Neural cell (in vitro differentiated cells): ENCODE measurements around the gene RSPO4. TPM values are rescaled to one million over a fixed set of nuclear protein-coding genes. Genes with fewer than 3 reads are reported as not detected.

Experiments used
- H2AFZ ChIP-seq: fragments of 200-600, 300-800 bp; sonication (generic), shearing (Covaris generic); 2 replicates; pipeline ENCODE4 v1.6.0; 2014; ENCODE audit warnings: low read depth, mild to moderate bottlenecking, antibody characterized with exemption, low read length, moderate library complexity
- H3F3A ChIP-seq: fragments of 200-600 bp; shearing (Covaris generic); 2 replicates; pipeline ENCODE4 v1.6.1; 2016; ENCODE audit warnings: mild to moderate bottlenecking, moderate library complexity, mixed read lengths, antibody characterized with exemption, low read length; ENCODE audit not compliant: insufficient read depth, poor library complexity, severe bottlenecking
- H3K27ac ChIP-seq: fragments of 200-600, 300-800 bp; sonication (generic), shearing (Covaris generic); 2 replicates; pipeline ENCODE4 v1.5.1; 2014; ENCODE audit warnings: mild to moderate bottlenecking, low read length, moderate library complexity
- H3K27me3 ChIP-seq: fragments of 300-800, 200-600 bp; sonication (generic), shearing (Covaris generic); 2 replicates; pipeline ENCODE4 v1.6.0; 2014; ENCODE audit warnings: mild to moderate bottlenecking, low read depth, low read length, moderate library complexity; ENCODE audit not compliant: insufficient read depth
- H3K36me3 ChIP-seq: fragments of 300-800, 200-600 bp; sonication (generic), shearing (Covaris generic); 2 replicates; pipeline ENCODE4 v1.5.1; 2014; ENCODE audit warnings: mild to moderate bottlenecking, antibody characterized with exemption, low read length, moderate library complexity; ENCODE audit not compliant: insufficient read depth
- H3K4me2 ChIP-seq: fragments of 300-800, 200-600 bp; sonication (generic), shearing (Covaris generic); 2 replicates; pipeline ENCODE4 v1.6.0; 2014; ENCODE audit warnings: mild to moderate bottlenecking, low read length
- H3K4me3 ChIP-seq: fragments of 300-800, 200-600 bp; sonication (generic), shearing (Covaris generic); 2 replicates; pipeline ENCODE4 v1.5.1; 2014; ENCODE audit warnings: mild to moderate bottlenecking, low read length, moderate library complexity
- H3K79me2 ChIP-seq: fragments of 200-600 bp; shearing (Covaris generic); replicated peaks from 2 replicates; pipeline ENCODE4 v1.6.0; 2014; ENCODE audit warnings: mild to moderate bottlenecking, low read length, moderate library complexity; ENCODE audit not compliant: insufficient read depth
- H3K9ac ChIP-seq: fragments of 300-800, 200-600 bp; sonication (generic), shearing (Covaris generic); 2 replicates; pipeline ENCODE4 v1.6.1; 2016; ENCODE audit warnings: mild to moderate bottlenecking, low read length, mixed read lengths
- H3K9me2 ChIP-seq: fragments of 200-600 bp; shearing (Covaris generic); 2 replicates; pipeline ENCODE4 v1.6.1; 2016; ENCODE audit warnings: mild to moderate bottlenecking, low read length, mixed read lengths; ENCODE audit not compliant: insufficient read depth
- H3K9me3 ChIP-seq: fragments of 200-600, 300-800 bp; sonication (generic), shearing (Covaris generic); 2 replicates; pipeline ENCODE4 v1.6.1; 2016; ENCODE audit warnings: mild to moderate bottlenecking, mixed run types, low read length, moderate library complexity, mixed read lengths
- H4K20me1 ChIP-seq: fragments of 200-600 bp; shearing (Covaris generic); 2 replicates; pipeline ENCODE4 v1.6.1; 2016; ENCODE audit warnings: mild to moderate bottlenecking, mixed run types; ENCODE audit not compliant: insufficient read depth
- EP300 ChIP-seq: fragments of 450-650 bp; conservative IDR thresholded peaks from 2 replicates; pipeline ENCODE4 v1.6.1; 2014; ENCODE audit warnings: antibody characterized with exemption, mild to moderate bottlenecking, moderate library complexity; ENCODE audit not compliant: poor library complexity, severe bottlenecking
- EZH2 ChIP-seq: fragments of 200-600, 300-800 bp; shearing (Covaris generic), sonication (generic); IDR thresholded peaks from 2 replicates; pipeline ENCODE4 v1.6.1; 2014; ENCODE audit warnings: antibody characterized with exemption, low read length, borderline replicate concordance, mild to moderate bottlenecking; ENCODE audit not compliant: insufficient read depth, poor library complexity, severe bottlenecking
- MXI1 ChIP-seq: fragments of 450-650 bp; conservative IDR thresholded peaks from 2 replicates; pipeline ENCODE4 v1.6.1; 2014; ENCODE audit warnings: antibody characterized with exemption, mild to moderate bottlenecking; ENCODE audit not compliant: poor library complexity, severe bottlenecking
- POLR2AphosphoS5 ChIP-seq: IDR thresholded peaks from 2 replicates; pipeline ENCODE4 v1.6.1; 2012
- RAD21 ChIP-seq: fragments of 450-650 bp; conservative IDR thresholded peaks from 2 replicates; pipeline ENCODE4 v1.6.1; 2014; ENCODE audit warnings: antibody characterized with exemption, mild to moderate bottlenecking, moderate library complexity
- SMC3 ChIP-seq: fragments of 450-650 bp; conservative IDR thresholded peaks from 2 replicates; pipeline ENCODE4 v1.6.1; 2014; ENCODE audit warnings: antibody characterized with exemption, mild to moderate bottlenecking, moderate library complexity; ENCODE audit not compliant: poor library complexity
- TAF1 ChIP-seq: IDR thresholded peaks from 2 replicates; pipeline ENCODE4 v1.6.1; 2012; ENCODE audit warnings: low read depth
- polyA plus RNA-seq: library from polyadenylated mRNA; depleted of rRNA; stranded (reverse); fragments of >200 nt; gene quantifications from 2 replicates; pipeline ENCODE4 v1.2.3, GENCODE V29; 2014
- TF ChIP-seq, protein P1 (sequence below): fragments of 450-650 bp; IDR thresholded peaks from 2 replicates; pipeline ENCODE4 v1.5.1; 2014; ENCODE audit warnings: antibody characterized with exemption, mild to moderate bottlenecking, moderate library complexity; ENCODE audit not compliant: poor library complexity, severe bottlenecking
- TF ChIP-seq, protein P2 (sequence below): IDR thresholded peaks from 2 replicates; pipeline ENCODE4 v1.6.1; 2012; ENCODE audit warnings: borderline replicate concordance

Gene RSPO4
- polyA plus RNA-seq, 1 donor from 2014 or later = 0.19 TPM

DNA sequence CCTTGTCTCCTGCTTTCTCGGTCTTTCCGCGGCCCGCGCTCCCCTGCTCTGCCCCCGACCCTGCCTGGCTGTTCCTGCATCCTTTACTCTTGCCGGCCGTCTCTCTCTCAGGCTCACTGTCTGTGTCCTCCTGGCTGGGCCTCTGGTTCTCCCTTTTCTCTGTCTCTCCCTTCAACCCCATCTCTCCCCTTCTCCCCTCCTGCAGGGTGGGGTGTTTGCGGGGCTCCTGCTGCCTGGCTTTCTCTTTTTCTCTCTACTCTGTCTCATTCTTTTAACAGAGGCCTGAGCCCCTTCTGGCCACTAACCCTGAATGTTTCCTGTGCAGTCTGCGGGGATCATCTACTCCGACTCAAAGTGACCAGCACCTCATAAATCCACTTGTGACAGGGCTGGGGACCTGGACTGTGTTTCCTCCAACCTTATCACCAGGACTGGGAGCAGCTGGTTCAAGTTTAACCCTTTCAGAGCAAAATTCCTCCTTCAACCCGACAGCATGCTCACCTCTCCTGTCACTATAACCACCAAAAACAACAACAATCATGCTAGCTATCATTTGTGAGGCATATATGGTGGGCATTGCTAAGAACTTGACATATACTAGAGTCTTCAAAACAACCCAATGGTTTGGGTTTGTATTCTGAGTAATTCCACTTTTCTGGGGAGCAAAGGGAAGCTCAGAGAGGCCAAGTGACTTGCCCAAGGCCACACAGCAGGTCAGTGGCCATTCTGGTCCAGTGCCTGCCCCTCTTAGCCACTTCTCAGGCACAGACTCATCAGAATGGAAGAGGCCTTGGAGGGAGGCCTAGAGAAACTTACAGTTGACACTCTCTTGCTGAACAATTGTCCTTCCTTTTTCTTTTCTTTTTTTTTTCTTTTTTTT, 811 bp upstream of the RSPO4 start:
- Histone ChIP-seq H3K9ac (peak overlapping the region; percentile 20), H3K27ac (no peak overlapping the region), H3K36me3 (no peaks in the 10 kb centered on the region), H3K79me2 (no peaks in the 10 kb centered on the region), H3K27me3 (peaks cover 31% of the 10 kb centered on the region), H3K9me3 (no peaks in the 10 kb centered on the region), H3K9me2 (no peaks in the 10 kb centered on the region), H4K20me1 (no peaks in the 10 kb centered on the region), H3K4me3 (peak overlapping the region; percentile 65), H3K4me2 (no peak overlapping the region), H3F3A (no peaks in the 10 kb centered on the region), H2AFZ (no peak overlapping the region)
- TF ChIP-seq RAD21 (no peak), TAF1 (no peak), POLR2AphosphoS5 (no peak), SMC3 (no peak), EP300 (no peak), EZH2 (no peak), MXI1 (no peak)
- TF ChIP-seq, protein P1, sequence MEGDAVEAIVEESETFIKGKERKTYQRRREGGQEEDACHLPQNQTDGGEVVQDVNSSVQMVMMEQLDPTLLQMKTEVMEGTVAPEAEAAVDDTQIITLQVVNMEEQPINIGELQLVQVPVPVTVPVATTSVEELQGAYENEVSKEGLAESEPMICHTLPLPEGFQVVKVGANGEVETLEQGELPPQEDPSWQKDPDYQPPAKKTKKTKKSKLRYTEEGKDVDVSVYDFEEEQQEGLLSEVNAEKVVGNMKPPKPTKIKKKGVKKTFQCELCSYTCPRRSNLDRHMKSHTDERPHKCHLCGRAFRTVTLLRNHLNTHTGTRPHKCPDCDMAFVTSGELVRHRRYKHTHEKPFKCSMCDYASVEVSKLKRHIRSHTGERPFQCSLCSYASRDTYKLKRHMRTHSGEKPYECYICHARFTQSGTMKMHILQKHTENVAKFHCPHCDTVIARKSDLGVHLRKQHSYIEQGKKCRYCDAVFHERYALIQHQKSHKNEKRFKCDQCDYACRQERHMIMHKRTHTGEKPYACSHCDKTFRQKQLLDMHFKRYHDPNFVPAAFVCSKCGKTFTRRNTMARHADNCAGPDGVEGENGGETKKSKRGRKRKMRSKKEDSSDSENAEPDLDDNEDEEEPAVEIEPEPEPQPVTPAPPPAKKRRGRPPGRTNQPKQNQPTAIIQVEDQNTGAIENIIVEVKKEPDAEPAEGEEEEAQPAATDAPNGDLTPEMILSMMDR = no peak
- TF ChIP-seq, protein P2, sequence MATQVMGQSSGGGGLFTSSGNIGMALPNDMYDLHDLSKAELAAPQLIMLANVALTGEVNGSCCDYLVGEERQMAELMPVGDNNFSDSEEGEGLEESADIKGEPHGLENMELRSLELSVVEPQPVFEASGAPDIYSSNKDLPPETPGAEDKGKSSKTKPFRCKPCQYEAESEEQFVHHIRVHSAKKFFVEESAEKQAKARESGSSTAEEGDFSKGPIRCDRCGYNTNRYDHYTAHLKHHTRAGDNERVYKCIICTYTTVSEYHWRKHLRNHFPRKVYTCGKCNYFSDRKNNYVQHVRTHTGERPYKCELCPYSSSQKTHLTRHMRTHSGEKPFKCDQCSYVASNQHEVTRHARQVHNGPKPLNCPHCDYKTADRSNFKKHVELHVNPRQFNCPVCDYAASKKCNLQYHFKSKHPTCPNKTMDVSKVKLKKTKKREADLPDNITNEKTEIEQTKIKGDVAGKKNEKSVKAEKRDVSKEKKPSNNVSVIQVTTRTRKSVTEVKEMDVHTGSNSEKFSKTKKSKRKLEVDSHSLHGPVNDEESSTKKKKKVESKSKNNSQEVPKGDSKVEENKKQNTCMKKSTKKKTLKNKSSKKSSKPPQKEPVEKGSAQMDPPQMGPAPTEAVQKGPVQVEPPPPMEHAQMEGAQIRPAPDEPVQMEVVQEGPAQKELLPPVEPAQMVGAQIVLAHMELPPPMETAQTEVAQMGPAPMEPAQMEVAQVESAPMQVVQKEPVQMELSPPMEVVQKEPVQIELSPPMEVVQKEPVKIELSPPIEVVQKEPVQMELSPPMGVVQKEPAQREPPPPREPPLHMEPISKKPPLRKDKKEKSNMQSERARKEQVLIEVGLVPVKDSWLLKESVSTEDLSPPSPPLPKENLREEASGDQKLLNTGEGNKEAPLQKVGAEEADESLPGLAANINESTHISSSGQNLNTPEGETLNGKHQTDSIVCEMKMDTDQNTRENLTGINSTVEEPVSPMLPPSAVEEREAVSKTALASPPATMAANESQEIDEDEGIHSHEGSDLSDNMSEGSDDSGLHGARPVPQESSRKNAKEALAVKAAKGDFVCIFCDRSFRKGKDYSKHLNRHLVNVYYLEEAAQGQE = no peak

DNA sequence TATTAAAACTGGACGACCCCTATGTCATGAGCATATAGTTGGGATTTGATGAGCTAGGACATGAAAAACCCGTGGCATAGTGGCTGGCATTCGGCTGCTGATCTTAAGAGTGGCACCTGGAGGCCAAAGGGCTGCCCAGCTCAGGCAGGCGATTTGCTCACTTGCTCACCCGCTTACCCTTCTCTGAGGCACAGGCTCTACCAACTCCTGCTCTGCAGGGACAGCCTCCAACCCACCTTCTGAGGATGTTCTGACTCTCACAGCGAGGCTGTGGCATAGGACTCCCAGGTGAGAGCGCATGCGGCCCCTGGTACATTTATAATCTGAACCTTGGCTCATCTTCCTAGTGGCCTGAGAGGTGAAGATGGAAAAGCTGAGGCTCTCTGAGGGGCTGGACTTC, 995 bp downstream of the RSPO4 start:
- no peaks in the 10 kb centered on the region for H4K20me1 ChIP-seq
- H3K27me3 ChIP-seq = peaks cover 31% of the 10 kb centered on the region
- H3K9me3 ChIP-seq = no peaks in the 10 kb centered on the region
- no peak overlapping the region for H3K4me3 ChIP-seq
- no peaks in the 10 kb centered on the region for H3F3A ChIP-seq
- TF ChIP-seq POLR2AphosphoS5 (no peak), MXI1 (no peak), EP300 (no peak), EZH2 (no peak), SMC3 (no peak), RAD21 (no peak), TAF1 (no peak)
- TF ChIP-seq, protein P1 = no peak
- TF ChIP-seq, protein P2 = no peak
- H3K9ac ChIP-seq = no peak overlapping the region
- H3K9me2 ChIP-seq = no peaks in the 10 kb centered on the region
- no peak overlapping the region for H2AFZ ChIP-seq
- H3K79me2 ChIP-seq = no peaks in the 10 kb centered on the region
- no peak overlapping the region for H3K27ac ChIP-seq
- H3K4me2 ChIP-seq = no peak overlapping the region
- no peaks in the 10 kb centered on the region for H3K36me3 ChIP-seq
